Measurements from ENCODE around the gene SEPTIN1.
A peak's percentile ranks its signal among the peaks of the same experiment; 100 is the strongest.

Gene SEPTIN1, protein sequence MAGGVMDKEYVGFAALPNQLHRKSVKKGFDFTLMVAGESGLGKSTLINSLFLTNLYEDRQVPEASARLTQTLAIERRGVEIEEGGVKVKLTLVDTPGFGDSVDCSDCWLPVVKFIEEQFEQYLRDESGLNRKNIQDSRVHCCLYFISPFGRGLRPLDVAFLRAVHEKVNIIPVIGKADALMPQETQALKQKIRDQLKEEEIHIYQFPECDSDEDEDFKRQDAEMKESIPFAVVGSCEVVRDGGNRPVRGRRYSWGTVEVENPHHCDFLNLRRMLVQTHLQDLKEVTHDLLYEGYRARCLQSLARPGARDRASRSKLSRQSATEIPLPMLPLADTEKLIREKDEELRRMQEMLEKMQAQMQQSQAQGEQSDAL

DNA sequence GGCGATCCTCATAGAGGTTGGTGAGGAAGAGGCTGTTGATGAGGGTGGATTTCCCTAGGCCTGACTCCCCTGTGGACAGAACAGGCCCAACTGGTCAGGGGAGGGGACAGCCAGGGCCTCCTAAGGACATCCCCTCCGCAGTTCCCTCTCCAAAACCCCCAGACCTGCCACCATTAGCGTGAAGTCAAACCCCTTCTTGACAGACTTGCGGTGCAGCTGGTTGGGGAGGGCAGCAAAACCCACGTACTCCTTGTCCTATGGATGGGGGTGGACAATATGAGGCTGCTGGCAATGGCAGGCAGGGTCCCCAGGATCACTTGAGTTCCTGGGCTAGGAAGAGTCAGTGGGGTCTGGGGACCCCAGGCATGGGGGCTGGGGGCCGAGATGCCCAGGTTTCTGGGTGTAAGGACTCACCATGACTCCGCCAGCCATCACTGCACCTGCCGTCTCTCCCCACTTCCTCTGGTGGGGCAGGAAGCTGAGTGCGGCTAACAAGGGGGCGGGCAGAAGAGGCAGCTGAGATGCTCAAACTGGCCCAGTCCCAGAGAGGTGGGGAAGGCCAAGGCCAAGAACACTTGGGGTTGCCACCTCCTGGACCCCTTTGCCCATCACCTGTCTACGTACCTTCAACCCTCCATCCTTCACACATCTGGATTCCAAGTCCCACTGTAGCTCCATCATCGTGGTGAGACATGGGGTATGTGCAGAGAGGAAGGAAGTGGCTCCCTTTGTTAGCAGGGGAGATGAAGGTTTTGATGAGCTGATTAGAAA is at the start of gene SEPTIN1:
SEPTIN1 (minus strand) TSS at position 451 of the 771 bp plus-strand sequence; CDS start at position 432, 19 bp downstream.
- Histone ChIP-seq H3K36me3 (ENCODE audit: control insufficient read depth in 1 of 2, insufficient read depth in 2 of 2, low read length in 2 of 2) (peaks cover 0 to 4% of the 10 kb centered on the region in 2 donors), H3K9me3 (ENCODE audit: control insufficient read depth in 1 of 2, low read length in 2 of 2) (no peaks in the 10 kb centered on the region), H3K4me3 (ENCODE audit: low read depth in 1 of 2, low read length in 2 of 2) (no peak within 1 kb of the TSS), H3K4me1 (ENCODE audit: control insufficient read depth in 1 of 2, insufficient read depth in 2 of 2, low read length in 2 of 2) (peaks cover 0 to 9% of the 10 kb centered on the region in 2 donors), H3K27me3 (ENCODE audit: low read depth, low read length) (no peaks in the 10 kb centered on the region), H3K27ac (ENCODE audit: low read length) (no peak within 1 kb of the TSS)

DNA sequence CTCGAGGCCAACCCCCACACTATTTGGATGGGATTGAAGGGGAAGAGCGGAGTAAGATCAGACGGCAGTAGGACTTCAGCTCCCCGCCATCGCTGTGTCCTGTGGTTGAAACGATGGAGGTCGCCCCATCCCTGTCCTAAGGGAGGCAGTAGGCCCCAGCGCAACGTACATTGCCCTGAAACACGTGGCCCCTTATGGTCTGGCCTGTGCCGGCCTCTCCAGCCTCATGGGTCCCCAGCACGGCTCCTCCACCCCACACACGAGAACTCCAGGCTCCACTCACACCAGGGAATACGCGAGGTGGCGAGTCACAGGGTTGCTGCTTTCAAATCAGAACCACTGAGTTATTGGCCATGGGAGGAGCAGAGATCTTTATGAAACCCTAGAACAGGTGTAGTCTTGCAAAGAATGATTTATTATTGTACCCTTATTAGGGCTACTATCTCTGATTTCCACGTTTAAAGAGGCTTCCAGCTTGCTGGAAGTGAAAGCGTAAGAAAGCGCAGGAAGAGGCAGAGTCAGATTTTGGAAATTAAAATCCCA is 48.1 kb upstream of the SEPTIN1 start:
- H3K9me3 ChIP-seq (ENCODE audit: control insufficient read depth in 1 of 2, low read length in 2 of 2) = no peaks in the 10 kb centered on the region
- H3K4me3 ChIP-seq (ENCODE audit: low read depth in 1 of 2, low read length in 2 of 2) = peak overlapping the region; percentile 83 to 87
- H3K27ac ChIP-seq (ENCODE audit: low read length) = peak overlapping the region; percentile 73
- no peaks in the 10 kb centered on the region for H3K27me3 ChIP-seq (ENCODE audit: low read depth, low read length)
- H3K4me1 ChIP-seq (ENCODE audit: control insufficient read depth in 1 of 2, insufficient read depth in 2 of 2, low read length in 2 of 2) = peaks cover 12 to 15% of the 10 kb centered on the region in 2 donors
- peaks cover 0 to 5% of the 10 kb centered on the region in 2 donors for H3K36me3 ChIP-seq (ENCODE audit: control insufficient read depth in 1 of 2, insufficient read depth in 2 of 2, low read length in 2 of 2)

DNA sequence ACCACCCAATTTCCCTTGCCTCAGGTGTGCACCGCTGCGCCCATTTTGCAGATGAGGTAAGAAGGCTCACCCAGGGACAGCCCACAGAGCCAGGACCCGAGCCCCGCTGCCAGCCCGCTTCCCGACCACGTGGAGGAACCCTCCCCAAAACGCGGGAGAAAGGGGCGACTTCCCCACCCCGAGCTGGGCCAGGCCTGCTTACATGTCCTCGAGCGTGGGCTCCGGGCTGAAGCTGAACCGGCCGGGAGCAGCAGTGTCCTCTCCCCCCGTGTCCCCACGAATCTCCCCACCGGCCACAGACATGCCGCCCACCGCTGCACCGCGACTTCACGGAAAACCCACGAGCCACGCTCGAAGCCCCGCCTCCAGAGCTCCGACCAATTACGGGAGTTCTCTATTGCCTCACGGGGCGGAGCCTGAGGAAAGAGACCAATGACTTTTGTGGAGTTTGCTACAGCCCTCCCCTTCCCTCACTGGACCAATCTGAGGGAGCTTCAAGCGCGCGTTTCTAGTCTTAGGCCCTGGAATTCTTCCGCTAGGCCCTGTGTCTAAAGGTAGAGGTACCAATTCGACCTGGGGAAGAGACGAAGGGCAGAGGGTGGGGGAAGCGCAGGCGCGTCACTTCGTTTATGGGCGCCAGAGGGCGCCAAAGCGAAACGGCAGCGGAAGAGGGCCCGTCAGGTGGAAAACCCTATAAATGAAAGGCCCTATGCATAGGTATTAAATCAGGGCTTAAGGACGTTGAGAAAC is 47.5 kb upstream of the SEPTIN1 start, which contains the start of gene DCTPP1:
DCTPP1 (minus strand) TSS at position 353 of the 750 bp plus-strand sequence; CDS start at position 303, 50 bp downstream.
- Histone ChIP-seq H3K4me3 (ENCODE audit: low read depth in 1 of 2, low read length in 2 of 2) (peak within 1 kb of the TSS; percentile 83 to 87), H3K9me3 (ENCODE audit: control insufficient read depth in 1 of 2, low read length in 2 of 2) (no peaks in the 10 kb centered on the region), H3K36me3 (ENCODE audit: control insufficient read depth in 1 of 2, insufficient read depth in 2 of 2, low read length in 2 of 2) (peaks cover 0 to 5% of the 10 kb centered on the region in 2 donors), H3K4me1 (ENCODE audit: control insufficient read depth in 1 of 2, insufficient read depth in 2 of 2, low read length in 2 of 2) (peaks cover 12 to 15% of the 10 kb centered on the region in 2 donors), H3K27ac (ENCODE audit: low read length) (peak within 1 kb of the TSS; percentile 73), H3K27me3 (ENCODE audit: low read depth, low read length) (no peaks in the 10 kb centered on the region)

DNA sequence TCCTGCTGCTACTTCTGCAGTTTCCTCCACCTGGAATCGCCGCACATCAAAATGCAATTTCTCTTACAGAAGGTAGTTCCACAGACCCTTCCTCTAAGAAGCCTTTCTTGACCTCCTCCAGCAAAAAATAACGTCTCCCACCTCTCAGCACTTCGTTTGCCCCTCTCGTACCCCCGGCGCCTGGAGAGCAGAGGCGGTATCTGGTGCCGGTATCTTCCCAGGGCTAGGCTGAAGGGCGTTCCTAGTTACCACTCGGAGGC is 47.0 kb upstream of the SEPTIN1 start:
- Histone ChIP-seq H3K27ac (ENCODE audit: low read length) (peak overlapping the region; percentile 73), H3K36me3 (ENCODE audit: control insufficient read depth in 1 of 2, insufficient read depth in 2 of 2, low read length in 2 of 2) (peaks cover 4 to 8% of the 10 kb centered on the region in 2 donors), H3K27me3 (ENCODE audit: low read depth, low read length) (no peaks in the 10 kb centered on the region), H3K4me1 (ENCODE audit: control insufficient read depth in 1 of 2, insufficient read depth in 2 of 2, low read length in 2 of 2) (peaks cover 12 to 15% of the 10 kb centered on the region in 2 donors), H3K9me3 (ENCODE audit: control insufficient read depth in 1 of 2, low read length in 2 of 2) (no peaks in the 10 kb centered on the region), H3K4me3 (ENCODE audit: low read depth in 1 of 2, low read length in 2 of 2) (peak overlapping the region; percentile 83 to 87)

DNA sequence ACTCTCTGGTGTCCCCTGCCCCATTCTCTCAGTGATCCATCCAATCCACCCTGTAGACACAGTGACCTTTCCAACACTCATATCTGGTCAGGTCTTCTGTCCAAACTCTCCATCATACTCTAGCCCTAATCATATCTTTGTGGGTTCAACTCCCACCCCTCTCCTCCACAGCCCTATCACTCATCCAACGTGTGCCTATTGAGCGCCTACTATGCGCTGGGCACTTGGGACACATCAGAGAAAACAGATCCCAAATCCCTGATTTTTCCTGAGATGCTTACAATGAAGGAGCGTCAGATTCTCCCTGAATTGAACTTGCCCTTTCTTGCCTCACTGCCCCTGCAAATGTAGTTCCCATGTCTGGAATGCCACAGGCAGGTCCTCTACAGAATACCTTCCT is 45.7 kb upstream of the SEPTIN1 start:
- Histone ChIP-seq H3K27me3 (ENCODE audit: low read depth, low read length) (no peaks in the 10 kb centered on the region), H3K27ac (ENCODE audit: low read length) (no peak overlapping the region), H3K36me3 (ENCODE audit: control insufficient read depth in 1 of 2, insufficient read depth in 2 of 2, low read length in 2 of 2) (peaks cover 15 to 17% of the 10 kb centered on the region in 2 donors), H3K4me1 (ENCODE audit: control insufficient read depth in 1 of 2, insufficient read depth in 2 of 2, low read length in 2 of 2) (peaks cover 12 to 15% of the 10 kb centered on the region in 2 donors), H3K4me3 (ENCODE audit: low read depth in 1 of 2, low read length in 2 of 2) (no peak overlapping the region), H3K9me3 (ENCODE audit: control insufficient read depth in 1 of 2, low read length in 2 of 2) (no peaks in the 10 kb centered on the region)

DNA sequence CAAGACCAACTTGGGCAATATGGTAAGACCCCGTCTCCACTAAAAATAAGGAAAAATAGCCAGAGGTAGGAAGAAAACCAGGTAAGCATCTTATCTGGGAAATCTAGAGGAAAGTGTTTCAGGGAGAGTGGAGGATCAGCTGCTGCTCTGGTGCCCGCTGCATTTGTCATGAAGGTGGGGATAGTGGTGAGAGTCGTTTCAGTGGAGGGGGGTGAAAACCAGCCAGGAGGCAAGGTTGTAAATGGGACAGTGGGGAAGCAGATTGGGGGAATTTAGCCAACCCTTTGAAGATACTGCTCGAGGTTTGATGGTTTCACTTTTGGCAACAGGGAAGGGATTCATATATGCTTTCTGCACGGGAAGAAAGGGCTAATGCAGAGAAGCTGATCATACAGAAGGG is 38.6 kb upstream of the SEPTIN1 start:
- H3K27ac ChIP-seq (ENCODE audit: low read length) = no peak overlapping the region
- H3K4me1 ChIP-seq (ENCODE audit: control insufficient read depth in 1 of 2, insufficient read depth in 2 of 2, low read length in 2 of 2) = peaks cover 0 to 5% of the 10 kb centered on the region in 2 donors
- H3K27me3 ChIP-seq (ENCODE audit: low read depth, low read length) = no peaks in the 10 kb centered on the region
- H3K4me3 ChIP-seq (ENCODE audit: low read depth in 1 of 2, low read length in 2 of 2) = no peak overlapping the region
- no peaks in the 10 kb centered on the region for H3K9me3 ChIP-seq (ENCODE audit: control insufficient read depth in 1 of 2, low read length in 2 of 2)
- peaks cover 15 to 19% of the 10 kb centered on the region in 2 donors for H3K36me3 ChIP-seq (ENCODE audit: control insufficient read depth in 1 of 2, insufficient read depth in 2 of 2, low read length in 2 of 2)

DNA sequence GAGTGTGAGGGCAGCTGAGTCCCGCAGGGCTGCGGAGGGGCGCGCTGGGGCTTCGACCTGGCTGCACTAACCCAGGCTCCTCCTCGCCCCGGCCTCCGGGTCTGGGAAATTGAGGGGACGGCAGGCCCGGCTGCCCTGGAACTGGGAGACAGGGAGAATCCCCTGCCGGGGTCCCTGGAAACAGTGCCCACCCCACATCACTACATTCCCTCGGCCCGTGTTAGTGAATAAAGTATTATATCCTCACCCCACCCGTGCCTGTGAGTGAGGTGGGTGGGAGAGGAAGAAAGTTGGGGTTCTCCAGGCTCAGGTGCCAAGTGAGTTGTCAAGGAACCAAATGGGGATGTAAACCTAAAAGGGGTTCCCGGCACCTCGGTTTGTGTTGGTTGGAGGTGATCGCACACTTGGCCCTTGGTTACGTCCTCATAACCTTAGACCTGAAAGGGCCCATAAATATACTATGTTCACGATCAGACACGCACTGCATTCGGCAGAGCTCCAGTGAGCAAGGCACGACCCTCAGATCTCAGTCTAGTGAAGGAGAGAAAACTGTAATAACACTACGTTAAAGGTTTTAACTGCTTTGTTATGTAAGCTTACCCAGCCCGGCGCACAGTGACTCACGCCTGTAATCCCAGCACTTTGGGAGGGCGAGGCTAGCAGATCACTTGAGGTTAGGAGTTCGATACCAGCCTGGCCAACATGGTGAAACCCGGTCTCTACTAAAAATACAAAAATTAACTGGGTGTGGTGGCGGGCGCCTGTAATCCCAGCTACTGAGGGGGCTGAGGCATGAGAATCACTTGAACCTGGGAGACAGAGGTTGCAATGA is 36.2 kb upstream of the SEPTIN1 start:
- peak overlapping the region; percentile 7 to 77 for H3K4me3 ChIP-seq (ENCODE audit: low read depth in 1 of 2, low read length in 2 of 2)
- H3K36me3 ChIP-seq (ENCODE audit: control insufficient read depth in 1 of 2, insufficient read depth in 2 of 2, low read length in 2 of 2) = peaks cover 4 to 14% of the 10 kb centered on the region in 2 donors
- H3K27ac ChIP-seq (ENCODE audit: low read length) = no peak overlapping the region
- H3K4me1 ChIP-seq (ENCODE audit: control insufficient read depth in 1 of 2, insufficient read depth in 2 of 2, low read length in 2 of 2) = peaks cover 0 to 5% of the 10 kb centered on the region in 2 donors
- H3K27me3 ChIP-seq (ENCODE audit: low read depth, low read length) = no peaks in the 10 kb centered on the region
- no peaks in the 10 kb centered on the region for H3K9me3 ChIP-seq (ENCODE audit: control insufficient read depth in 1 of 2, low read length in 2 of 2)

DNA sequence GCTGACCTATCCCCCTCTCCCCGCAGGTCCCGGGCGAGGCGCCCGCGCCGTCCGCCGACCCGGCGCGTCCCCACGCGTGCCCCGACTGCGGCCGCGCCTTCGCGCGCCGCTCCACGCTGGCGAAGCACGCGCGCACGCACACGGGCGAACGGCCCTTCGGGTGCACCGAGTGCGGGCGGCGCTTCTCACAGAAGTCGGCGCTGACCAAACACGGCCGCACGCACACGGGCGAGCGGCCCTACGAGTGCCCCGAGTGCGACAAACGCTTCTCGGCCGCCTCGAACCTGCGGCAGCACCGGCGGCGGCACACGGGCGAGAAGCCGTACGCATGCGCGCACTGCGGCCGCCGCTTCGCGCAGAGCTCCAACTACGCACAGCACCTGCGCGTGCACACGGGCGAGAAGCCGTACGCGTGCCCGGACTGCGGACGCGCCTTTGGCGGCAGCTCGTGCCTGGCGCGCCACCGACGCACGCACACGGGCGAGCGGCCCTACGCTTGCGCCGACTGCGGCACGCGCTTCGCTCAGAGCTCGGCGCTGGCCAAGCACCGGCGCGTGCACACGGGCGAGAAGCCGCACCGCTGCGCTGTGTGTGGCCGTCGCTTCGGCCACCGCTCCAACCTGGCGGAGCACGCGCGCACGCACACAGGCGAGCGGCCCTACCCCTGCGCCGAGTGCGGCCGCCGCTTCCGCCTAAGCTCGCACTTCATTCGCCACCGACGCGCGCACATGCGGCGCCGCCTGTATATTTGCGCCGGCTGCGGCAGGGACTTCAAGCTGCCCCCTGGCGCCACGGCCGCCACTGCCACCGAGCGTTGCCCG is 35.4 kb upstream of the SEPTIN1 start:
- no peaks in the 10 kb centered on the region for H3K9me3 ChIP-seq (ENCODE audit: control insufficient read depth in 1 of 2, low read length in 2 of 2)
- H3K4me3 ChIP-seq (ENCODE audit: low read depth in 1 of 2, low read length in 2 of 2) = peak overlapping the region; percentile 37 to 77
- H3K36me3 ChIP-seq (ENCODE audit: control insufficient read depth in 1 of 2, insufficient read depth in 2 of 2, low read length in 2 of 2) = peaks cover 0 to 11% of the 10 kb centered on the region in 2 donors
- H3K27ac ChIP-seq (ENCODE audit: low read length) = no peak overlapping the region
- peaks cover 0 to 5% of the 10 kb centered on the region in 2 donors for H3K4me1 ChIP-seq (ENCODE audit: control insufficient read depth in 1 of 2, insufficient read depth in 2 of 2, low read length in 2 of 2)
- no peaks in the 10 kb centered on the region for H3K27me3 ChIP-seq (ENCODE audit: low read depth, low read length)

DNA sequence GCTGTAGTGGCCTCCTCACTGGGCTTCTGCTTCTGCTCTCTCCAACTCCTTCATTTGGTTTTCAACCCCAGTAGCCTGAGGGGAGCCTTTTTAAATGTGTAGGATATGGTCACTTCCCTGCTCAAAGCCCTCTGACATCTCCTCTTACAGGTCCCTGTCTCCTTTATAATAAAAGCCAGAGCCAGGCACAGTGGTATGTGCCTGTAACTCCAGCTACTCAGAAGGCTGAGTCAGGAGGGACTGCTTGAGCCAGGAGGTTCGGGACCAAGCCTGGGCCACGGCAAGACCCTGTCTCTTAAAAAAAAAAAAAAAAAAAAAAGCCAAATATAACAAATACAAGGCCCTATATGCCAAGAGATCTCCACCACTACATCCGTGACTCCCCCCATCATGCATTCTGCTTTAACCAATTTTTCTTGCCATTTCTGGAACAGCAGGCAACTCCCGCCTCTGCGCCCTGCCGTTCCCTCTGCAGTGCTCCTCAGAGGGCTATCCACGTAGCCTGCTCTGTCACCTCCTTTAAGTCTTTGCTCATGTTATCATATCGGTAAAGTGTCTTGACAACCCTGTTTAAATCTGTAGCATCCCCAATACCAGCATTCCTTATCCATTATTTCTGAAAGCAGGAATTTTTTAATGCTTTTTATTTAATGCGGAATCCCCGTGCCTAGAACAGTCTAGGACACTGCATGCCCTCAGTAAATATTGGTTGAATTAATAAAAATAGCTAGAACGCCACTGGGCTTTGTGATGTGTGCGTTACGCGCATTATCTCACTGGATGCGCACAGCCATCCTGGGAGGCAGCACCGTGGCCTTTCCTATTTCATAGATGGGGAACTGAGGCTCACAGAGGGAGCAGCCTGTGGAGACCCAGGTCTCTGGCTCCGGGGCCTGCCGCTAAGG is 34.5 kb upstream of the SEPTIN1 start:
- no peaks in the 10 kb centered on the region for H3K9me3 ChIP-seq (ENCODE audit: control insufficient read depth in 1 of 2, low read length in 2 of 2)
- no peak overlapping the region for H3K27ac ChIP-seq (ENCODE audit: low read length)
- H3K36me3 ChIP-seq (ENCODE audit: control insufficient read depth in 1 of 2, insufficient read depth in 2 of 2, low read length in 2 of 2) = peaks cover under 1 to 13% of the 10 kb centered on the region in 2 donors

More for the DNA sequence above, 34.5 kb upstream of the SEPTIN1 start:
- Histone ChIP-seq H3K4me1 (ENCODE audit: control insufficient read depth in 1 of 2, insufficient read depth in 2 of 2, low read length in 2 of 2) (peaks cover 0 to 5% of the 10 kb centered on the region in 2 donors), H3K27me3 (ENCODE audit: low read depth, low read length) (no peaks in the 10 kb centered on the region), H3K4me3 (ENCODE audit: low read depth in 1 of 2, low read length in 2 of 2) (peak overlapping the region; percentile 37 to 77)

Measured in muscle layer of duodenum (tissue), 2 donors.